NCI-H510A treated with DMSO at 0.1 percent for 48 hours (cell line): ENCODE measurements around the gene INTS15.
"Not testable (repeated sequence)": the region's sequence is repeated elsewhere in the genome, so short reads cannot be mapped to it uniquely, and the experiment has no call there.

Source experiments
- DNase-seq: peaks from one replicate; lab custom pipeline; 2025; lab: John Stamatoyannopoulos, UW

Gene INTS15

DNA sequence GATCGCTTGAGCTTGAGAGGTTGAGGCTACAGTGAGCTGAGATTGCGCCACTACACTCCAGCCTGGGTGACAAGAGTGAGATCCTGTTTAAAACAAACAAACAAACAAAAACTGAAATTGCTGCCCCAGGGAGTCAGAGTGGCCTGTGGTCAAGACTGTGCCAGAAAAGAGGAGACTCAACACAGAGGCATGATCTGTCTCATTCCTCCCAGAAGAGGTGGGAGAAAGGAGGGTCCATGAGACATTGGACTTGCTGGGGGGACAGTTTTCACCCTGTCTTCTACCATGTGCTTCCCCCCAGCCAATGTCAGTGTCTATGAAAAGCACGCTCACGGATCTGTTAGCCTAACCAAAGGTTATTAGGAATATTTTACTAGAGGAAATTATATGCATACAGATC, 28.8 kb downstream of the INTS15 start:
- DNase-seq = no peak

- DNase-seq = no peak
These were observed 30.1 kb downstream of the INTS15 start for GRCh38 chr7:6619961-6620360.

DNA sequence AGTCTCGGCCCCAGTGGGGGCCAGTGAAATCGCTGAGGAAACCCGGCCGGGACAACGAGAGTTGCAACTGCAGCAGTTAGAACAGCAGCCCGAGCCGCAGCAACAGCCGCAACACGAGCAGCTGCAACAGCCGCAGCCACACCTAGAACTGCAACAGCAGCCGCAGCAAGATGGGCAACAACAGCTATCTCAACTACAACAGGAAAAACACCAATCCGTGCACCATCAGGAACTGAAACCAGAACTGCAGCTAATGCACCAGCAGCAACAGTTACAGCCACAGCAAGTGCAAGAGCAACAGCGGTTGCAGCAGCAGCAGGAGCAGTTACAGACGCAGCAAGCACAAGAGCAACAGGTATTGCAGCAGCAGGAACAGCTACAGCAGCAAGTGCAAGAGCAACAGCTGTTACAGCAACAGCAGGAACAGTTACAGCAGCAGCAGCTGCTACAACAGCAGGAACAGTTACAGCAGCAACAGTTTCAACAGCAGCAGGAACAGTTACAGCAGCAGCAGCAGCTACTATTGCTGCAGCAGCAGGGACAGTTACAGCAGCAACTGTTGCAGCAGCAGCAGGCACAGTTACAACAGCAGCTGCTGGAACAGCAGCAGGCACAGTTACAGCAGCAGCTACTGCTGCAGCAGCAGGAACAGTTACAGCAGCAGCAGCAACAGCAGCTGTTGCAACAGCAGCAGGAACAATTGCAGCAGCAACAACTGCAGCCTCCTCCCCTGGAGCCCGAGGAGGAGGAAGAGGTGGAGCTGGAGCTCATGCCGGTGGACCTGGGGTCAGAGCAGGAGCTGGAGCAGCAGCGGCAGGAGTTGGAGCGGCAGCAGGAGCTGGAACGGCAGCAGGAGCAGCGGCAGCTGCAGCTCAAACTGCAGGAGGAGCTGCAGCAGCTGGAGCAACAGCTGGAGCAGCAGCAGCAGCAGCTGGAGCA, 31.6 kb downstream of the INTS15 start:
- DNase-seq = no peak

GRCh38 chr7:6622134-6622710, 32.4 kb downstream of the INTS15 start:
- DNase-seq = no peak

GRCh38 chr7:6623589-6624245, 33.9 kb downstream of the INTS15 start:
- no peak for DNase-seq

DNA sequence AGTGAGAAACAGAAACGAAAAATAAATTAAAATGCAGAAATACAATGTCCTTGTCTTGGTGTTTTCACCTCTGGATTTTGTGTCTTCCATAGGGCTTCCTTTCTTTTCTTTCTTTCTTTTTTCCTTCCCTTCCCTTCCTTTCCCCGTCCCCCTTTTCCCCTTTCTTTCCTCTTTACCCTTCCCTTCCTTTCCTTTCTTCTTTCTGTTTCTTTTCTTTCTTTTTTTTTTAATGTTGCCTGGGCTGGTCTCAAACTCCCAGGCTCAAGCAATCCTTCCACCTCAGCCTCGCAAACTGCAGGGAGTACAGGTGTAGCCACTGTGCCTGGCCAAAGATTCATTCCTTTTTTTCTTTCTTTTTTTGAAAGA, 34.4 kb downstream of the INTS15 start:
- no peak for DNase-seq

DNA sequence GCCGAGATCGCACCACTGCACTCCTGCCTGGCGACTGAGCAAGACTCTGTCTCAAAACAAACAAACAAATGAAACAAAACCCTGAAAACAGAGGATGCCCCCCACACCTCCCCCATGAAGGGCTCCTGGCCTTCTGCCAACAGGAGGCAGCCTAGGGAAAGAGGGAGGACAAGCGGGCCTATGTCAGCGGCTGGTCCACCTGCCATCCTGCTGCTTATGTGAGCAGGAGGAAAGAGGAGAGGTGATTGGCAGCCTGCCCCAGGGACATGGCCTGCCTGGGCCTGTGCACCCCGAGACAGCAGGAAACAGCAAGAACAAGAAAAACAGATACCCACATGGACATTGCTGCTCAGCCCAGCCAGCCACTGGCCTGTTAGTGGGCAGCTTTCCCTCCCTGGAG, 38.2 kb downstream of the INTS15 start:
- DNase-seq = peak; percentile 42

DNA sequence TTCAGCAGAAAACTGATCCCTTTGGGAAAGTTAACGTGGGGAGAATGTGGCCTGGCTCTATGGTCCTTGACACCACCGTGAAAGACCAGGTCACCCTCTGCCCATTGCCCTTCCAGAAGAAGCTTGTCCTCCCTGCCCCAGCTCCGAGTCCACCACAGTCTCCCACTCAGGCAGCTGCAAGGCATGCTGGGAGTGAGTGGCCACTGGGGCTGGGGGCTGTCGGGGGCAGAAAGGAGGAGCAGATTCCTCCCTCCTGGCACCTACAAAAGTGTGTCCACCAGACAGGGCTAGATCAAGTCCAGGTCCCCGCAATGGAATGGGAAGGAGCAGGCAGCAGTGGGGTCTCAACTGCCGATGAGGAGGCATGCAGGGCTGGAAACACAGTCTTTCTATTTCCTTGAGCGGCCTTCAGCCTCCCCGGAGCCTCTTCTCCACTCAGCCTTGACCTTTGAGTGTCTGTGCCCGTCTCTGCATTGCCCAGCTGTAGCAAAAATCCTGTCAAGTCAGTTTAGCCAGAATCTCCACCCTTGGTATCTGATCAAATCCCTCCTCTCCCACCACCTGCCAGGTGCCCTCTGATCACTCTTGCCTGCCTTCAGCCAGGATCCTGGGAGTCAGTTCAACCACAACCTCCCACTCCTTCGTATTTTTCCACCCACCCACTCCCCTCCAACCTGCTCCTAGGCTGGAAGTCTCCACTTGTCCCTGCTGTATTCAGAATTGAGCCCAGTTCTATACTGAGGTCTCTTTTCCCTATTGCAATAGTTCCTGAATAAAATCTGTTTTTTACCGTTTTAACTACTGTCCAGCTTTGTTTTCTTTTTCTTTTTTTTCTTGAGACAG, 40.4 kb downstream of the INTS15 start:
- DNase-seq = no peak

DNA sequence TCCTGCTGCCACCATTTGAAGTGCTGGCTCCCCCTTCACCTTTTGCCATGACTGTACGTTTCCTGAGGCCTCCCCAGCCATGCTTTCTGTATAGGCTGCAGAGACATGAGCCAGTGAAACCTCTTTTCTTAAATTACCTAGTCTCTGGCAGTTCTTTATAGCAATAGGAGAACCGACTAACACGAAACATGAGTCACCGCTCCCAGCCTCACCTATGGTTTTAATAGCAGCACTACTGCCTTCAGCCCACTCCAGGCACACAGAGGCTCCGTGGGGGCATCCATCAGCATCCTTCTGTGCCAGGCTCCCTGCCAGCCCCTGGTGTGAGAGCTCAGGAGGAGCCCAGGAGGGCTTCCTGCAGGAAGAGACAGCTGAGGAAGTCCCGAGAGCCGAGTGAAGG, 41.8 kb downstream of the INTS15 start:
- no peak for DNase-seq

DNA sequence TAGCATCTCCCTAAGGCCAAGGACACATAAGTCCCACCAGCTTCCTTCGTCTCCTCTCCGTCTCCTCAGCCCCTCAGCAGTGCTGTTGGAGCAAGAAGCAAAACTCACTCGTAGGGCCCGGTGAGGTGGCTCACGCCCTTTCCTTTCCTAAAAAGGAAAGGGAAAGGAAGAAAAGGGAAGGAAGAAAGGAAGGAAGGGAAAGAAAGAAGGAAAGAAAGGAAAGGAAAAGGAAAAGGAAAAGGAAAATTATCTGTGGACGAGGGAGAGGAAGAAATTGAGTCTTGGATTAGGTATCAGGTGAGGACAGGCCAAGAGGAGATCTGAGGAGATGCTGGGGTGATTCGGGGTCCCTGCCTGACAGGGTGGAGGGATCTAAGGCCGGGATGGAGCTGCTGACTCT, 44.2 kb downstream of the INTS15 start:
- no peak for DNase-seq

DNA sequence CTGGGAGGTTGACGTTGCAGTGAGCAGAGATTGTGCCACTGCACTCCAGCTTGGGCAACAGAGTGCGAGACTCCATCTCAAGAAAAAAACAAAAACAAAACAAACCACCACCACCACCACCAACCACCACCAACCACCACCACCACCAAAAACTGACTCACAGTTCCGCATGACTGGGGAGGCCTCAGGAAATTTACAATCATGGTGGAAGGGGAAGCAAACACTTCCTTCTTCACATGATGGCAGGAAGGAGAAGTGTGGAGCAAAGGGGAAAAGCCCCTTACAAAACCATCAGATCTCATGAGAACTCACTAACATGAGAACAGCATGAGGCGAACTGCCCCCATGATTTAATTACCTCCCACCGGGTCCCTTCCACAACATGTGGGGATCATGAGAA, 45.1 kb downstream of the INTS15 start:
- DNase-seq = not testable (repeated sequence)

- DNase-seq = no peak
These were observed 47.1 kb downstream of the INTS15 start, which contains the start of gene ZNF316 for GRCh38 chr7:6636741-6637543. Gene ZNF316, plus strand, starts transcription at chr7:6637318. Its CDS starts 5,092 bp downstream, at chr7:6642410.

DNA sequence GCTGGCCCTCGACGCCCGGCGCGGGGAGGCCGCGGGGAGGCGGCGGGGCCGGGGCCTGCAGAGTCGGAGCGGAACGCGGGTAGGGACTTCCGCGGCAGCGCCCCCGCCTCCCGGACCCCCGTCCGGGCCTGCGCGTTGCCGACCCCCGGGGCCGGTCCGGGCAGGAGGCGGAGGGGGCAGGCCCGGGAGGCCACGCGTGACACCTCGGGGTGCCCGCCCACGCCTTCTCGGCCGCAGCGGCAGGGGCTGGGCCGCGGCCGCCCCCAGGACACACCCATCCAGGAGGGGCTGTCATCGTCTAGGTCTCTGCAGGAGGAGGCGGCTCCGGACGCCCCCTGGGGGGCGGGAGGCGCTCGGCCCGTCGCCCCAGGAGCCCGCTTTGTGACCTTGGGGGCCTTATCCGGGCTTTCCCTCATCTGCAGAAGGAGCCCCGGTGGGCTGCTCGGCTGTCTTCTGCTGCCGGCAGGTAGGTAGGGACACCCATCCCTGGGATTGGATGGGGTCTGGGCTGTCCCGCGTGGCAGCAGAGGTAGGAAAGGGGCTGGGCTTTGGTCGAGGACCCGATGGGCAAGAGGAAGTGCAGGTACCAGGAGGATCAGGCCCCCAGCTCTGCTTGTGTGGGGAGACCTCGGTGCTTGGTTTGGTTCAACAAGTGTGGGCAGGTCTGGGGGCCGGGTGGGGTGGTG, 47.9 kb downstream of the INTS15 start:
- peak; percentile 12 for DNase-seq

DNA sequence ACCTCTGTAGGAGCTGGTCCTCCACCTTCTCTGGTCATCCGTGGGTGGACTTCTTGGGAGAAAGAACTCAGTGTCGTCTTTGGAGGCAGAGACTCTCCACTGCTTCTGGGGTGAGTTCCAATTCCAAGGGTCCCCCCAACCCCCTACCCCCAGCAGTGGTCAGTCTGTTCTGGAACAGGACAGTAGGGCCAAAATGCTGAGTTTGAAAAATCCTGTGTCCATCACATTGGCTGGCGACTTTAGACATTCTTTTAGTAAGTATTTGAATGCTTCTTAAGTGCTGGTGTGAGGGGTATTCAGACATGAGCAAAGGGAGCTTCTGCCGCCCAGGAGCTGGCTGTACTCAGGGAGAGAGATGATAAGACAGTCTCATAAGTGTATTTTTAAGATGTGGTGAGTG, 49.2 kb downstream of the INTS15 start:
- DNase-seq = no peak

DNA sequence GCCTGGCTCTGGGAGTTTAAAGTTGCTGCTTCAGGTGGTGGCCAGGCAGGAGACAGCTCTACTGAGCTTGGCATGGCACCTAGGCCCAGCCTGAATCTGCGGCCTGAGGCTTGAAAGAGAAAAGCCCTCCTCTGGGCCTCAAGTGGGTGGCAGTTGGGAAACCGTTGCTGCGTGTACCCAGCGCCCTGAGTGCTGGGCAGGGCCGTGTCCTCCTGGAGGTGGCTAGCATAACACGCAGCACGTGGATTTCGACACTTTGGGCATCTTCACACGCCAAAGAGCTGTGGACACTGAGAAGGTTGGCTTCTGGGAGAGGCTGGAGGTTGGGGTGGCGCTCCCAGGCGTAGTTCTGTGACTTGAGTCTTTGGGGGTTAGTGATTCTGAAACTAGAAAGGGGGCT, 49.8 kb downstream of the INTS15 start:
- DNase-seq = no peak

DNA sequence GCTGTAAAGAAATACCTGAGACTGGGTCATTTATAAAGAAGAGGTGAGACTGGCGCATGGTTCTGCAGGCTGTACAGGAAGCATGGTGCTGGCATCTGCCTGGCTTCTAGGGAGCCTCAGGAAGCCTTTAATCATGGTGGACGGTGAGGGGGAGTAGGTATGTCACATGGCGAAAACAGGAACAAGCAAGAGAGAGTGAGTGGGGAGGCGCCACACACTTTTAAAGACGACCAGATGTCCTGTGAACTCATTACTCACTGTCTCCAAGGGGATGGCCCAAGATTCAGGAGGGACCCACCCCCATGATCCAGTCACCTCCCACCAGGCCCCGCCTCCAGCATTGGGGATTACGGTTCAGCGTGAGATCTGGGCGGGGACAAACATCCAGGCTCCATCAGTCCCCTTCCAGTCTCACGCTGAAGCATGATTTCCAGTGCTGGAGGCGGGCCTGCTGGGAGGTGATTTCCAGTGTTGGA, 50.5 kb downstream of the INTS15 start:
- no peak for DNase-seq

DNA sequence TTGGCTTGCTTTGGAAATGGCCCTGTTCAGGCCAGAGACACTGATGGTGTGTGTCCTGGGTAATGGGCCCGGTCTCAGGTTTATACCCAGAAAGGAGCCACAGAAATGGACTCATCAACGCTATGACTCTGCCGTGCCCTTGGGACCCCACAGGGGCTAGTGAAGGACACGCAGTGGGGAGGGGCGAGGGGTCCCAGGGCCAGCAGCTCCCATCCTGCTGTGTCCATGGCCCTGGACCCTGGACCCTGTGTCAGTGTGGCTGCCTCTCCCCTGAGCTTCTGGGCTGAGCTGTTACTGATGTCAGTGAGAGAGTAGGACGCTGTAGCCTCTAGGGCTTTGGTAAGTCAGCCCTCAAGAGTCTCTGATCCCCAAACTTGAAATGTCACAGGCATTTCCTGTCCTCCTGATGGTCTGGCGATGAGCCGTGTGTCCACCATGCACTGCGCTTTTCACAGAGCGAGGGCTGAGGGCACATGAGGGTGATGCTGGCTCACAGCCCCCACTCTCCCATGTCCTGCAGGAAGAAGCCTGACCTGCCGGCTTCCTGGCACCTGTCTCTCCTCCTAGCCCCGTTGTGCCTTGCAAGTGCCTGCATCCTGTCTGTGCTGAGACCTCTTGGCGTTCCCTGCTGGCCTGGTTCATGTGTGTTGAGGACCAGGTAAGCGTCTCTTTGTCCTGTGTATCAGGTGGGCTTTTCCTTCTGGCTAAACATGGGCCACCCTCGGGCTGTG, 51.6 kb downstream of the INTS15 start:
- no peak for DNase-seq

- no peak for DNase-seq
These were observed 52.5 kb downstream of the INTS15 start for GRCh38 chr7:6642239-6642839.

DNA sequence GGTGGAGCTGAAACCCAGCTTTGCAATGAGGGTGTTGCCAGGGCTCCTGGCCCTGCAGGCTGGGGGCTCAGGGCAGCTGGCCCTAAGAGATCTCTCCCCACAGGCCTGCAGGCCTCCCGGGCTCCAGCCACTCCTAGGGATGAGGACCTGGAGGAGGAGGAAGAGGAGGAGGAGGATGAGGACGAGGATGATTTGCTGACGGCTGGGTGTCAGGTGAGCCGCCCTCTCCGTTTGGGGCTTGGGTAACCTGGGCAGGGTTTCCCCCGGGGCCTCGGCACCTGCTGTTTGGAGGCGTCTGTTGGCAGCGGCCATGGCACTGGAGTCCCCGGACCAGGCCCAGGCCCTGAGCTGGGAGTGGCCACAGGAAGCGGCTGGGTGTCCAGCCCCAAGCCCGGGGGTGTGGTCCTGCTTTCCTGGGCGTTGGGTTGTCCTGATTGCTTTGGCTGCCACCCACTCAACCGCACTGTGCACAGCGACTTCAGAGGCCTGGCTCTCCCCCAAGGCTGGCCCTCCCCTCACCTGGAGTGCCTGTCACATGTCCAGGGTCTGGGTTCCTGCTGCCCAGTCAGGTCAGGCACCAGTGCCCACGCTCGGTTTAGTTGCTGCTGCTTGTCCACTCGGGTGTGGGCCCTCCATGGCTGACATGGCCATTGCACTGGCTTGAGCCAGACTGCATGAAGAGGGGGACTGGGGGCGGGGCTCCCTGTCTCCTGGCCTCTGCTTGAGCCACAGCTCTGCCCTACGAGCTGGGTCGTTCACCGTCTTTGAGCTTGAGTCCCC, 53.2 kb downstream of the INTS15 start:
- DNase-seq = no peak
